HS-5 (cell line): ENCODE measurements around the gene PAWR.
"Not testable (repeated sequence)": the region's sequence is repeated elsewhere in the genome, so short reads cannot be mapped to it uniquely, and the experiment has no call there.

Experiments
- DNase-seq: peaks from one replicate; pipeline ENCODE4 v3.0.0-alpha.2; 2012; ENCODE audit warnings: low read depth

PAWR gene

GRCh38 chr12:79646843-79647242, 43.9 kb downstream of the PAWR start:
- not testable (repeated sequence) for DNase-seq

- no peak for DNase-seq
Observed at GRCh38 chr12:79645235-79645630, 45.5 kb downstream of the PAWR start.

- no peak for DNase-seq
Observed at GRCh38 chr12:79644274-79645234, 46.2 kb downstream of the PAWR start.

- DNase-seq: no peak
Observed at GRCh38 chr12:79643821-79644220, 46.9 kb downstream of the PAWR start.

GRCh38 chr12:79638490-79638889, 52.3 kb downstream of the PAWR start:
- DNase-seq: no peak

GRCh38 chr12:79637093-79637492, 53.7 kb downstream of the PAWR start:
- no peak for DNase-seq

- DNase-seq: no peak
Observed at GRCh38 chr12:79635676-79636075, 55.1 kb downstream of the PAWR start.

GRCh38 chr12:79634957-79635471, 55.8 kb downstream of the PAWR start:
- DNase-seq: no peak

- DNase-seq: no peak
Observed at GRCh38 chr12:79629561-79629960, 61.2 kb downstream of the PAWR start.

GRCh38 chr12:79626735-79627134, 64.0 kb downstream of the PAWR start:
- not testable (repeated sequence) for DNase-seq

- DNase-seq: no peak
Observed at GRCh38 chr12:79624378-79624777, 66.4 kb downstream of the PAWR start.

GRCh38 chr12:79619872-79620562, 70.7 kb downstream of the PAWR start:
- DNase-seq: no peak

GRCh38 chr12:79618848-79619404, 71.8 kb downstream of the PAWR start:
- DNase-seq: peak; percentile 22

GRCh38 chr12:79617696-79618095, 73.1 kb downstream of the PAWR start:
- no peak for DNase-seq

GRCh38 chr12:79615596-79616560, 74.9 kb downstream of the PAWR start:
- DNase-seq: no peak

- no peak for DNase-seq
Observed at GRCh38 chr12:79614730-79615129, 76.0 kb downstream of the PAWR start.

GRCh38 chr12:79601908-79602307, 88.9 kb downstream of the PAWR start:
- DNase-seq: no peak

GRCh38 chr12:79597910-79598309, 92.9 kb downstream of the PAWR start:
- no peak for DNase-seq

- no peak for DNase-seq
Observed at GRCh38 chr12:79596719-79597350, 93.9 kb downstream of the PAWR start.

- DNase-seq: no peak
Observed at GRCh38 chr12:79595273-79595672, 95.5 kb downstream of the PAWR start.

- DNase-seq: no peak
Observed at GRCh38 chr12:79592865-79593264, 97.9 kb downstream of the PAWR start.
